ENCODE results near the gene ADGRG6.
A peak's percentile ranks its signal among the peaks of the same experiment; 100 is the strongest.

ADGRG6 gene

DNA sequence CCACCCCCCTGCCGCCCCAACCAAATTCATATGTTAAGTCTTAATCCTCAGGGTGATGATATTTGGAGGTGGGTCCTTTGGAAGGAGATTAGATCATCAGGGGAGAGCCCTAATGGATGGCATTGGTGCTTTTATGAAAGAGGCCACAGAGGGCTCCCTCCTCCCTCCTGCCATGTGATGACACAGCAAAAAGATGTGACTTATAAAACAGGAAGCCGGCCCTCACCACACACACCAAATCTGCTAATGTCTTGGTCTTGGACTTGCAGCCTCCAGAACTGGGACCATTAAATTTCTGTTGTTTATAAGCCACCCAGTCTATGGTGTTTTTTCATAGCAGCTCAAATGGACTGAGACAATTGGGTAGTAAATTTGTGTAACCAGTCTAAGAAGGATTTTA, 176.3 kb downstream of the ADGRG6 start:
- Histone ChIP-seq H3K4me1 (ENCODE audit: control insufficient read depth, insufficient read depth, low read length) (no peaks in the 10 kb centered on the region), H3K27ac (ENCODE audit: extremely low read depth, low read depth, low read length) (no peak overlapping the region), H3K36me3 (ENCODE audit: control insufficient read depth in 2 of 2, insufficient read depth in 1 of 2, low read length in 2 of 2) (no peaks in the 10 kb centered on the region), H3K9me3 (ENCODE audit: control insufficient read depth, insufficient read depth, low read depth, low read length) (no peaks in the 10 kb centered on the region), H3K4me3 (ENCODE audit: low read depth, low read length) (no peak overlapping the region)
- TF ChIP-seq ZNF670 (tag by site-specific recombination; IDR thresholded peaks at IDR 0.05; ENCODE audit: low read depth): no peak
- peak; percentile 59 for TF ChIP-seq SETDB1 (IDR thresholded peaks at IDR 0.05; ENCODE audit: insufficient read length, low read length)
- CTCF ChIA-PET: interaction anchor here (0.7 to 2.2 kb wide), 6 partner anchors 59 to 949 kb away, joined by 3 to 11 read pairs (median 4); no protein-coding TSS in a partner anchor
- POLR2A ChIA-PET: no interaction called here

DNA sequence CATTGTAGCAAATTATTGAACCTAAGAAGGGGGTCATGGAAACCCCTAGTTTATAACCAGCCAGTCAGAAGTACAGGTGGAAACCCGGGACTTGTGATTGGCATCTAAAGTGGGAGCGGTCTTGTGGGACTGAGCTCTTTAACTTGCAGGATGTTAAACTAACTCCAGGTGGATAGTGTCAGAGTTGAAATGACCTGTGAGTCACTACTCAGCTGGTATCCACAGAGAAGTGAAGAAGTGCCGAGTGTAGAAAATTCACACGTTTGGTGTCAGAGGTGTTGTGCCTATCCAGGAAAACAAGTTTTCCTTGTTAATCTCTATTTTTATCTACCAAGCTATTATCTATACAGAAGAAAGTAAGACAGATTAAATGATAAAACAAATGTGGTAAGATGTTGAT, 179.7 kb downstream of the ADGRG6 start:
- ChIA-PET POLR2A (no interaction called here), CTCF (interaction anchor here (0.7 to 1.4 kb wide), 3 partner anchors 19 to 85 kb away, joined by 3 to 4 read pairs (median 3); no protein-coding TSS in a partner anchor)
- H3K9me3 ChIP-seq (ENCODE audit: control insufficient read depth, insufficient read depth, low read depth, low read length): no peaks in the 10 kb centered on the region
- H3K36me3 ChIP-seq (ENCODE audit: control insufficient read depth in 2 of 2, insufficient read depth in 1 of 2, low read length in 2 of 2): no peaks in the 10 kb centered on the region
- TF ChIP-seq ZNF211 (tag by site-specific recombination; IDR thresholded peaks at IDR 0.05; ENCODE audit: low read depth): no peak
- TF ChIP-seq ZNF292 (tag by site-specific recombination; IDR thresholded peaks at IDR 0.05; ENCODE audit: borderline replicate concordance, low read depth): no peak
- TF ChIP-seq ZNF169 (tag by site-specific recombination; IDR thresholded peaks at IDR 0.05): no peak
- TF ChIP-seq ZNF155 (tag by site-specific recombination; IDR thresholded peaks at IDR 0.05): no peak
- TF ChIP-seq, protein P1, sequence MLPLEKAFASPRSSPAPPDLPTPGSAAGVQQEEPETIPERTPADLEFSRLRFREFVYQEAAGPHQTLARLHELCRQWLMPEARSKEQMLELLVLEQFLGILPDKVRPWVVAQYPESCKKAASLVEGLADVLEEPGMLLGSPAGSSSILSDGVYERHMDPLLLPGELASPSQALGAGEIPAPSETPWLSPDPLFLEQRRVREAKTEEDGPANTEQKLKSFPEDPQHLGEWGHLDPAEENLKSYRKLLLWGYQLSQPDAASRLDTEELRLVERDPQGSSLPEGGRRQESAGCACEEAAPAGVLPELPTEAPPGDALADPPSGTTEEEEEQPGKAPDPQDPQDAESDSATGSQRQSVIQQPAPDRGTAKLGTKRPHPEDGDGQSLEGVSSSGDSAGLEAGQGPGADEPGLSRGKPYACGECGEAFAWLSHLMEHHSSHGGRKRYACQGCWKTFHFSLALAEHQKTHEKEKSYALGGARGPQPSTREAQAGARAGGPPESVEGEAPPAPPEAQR (tag by site-specific recombination; IDR thresholded peaks at IDR 0.05): no peak
- no peak for TF ChIP-seq ZNF146 (tag by site-specific recombination; IDR thresholded peaks at IDR 0.05)
- TF ChIP-seq ZSCAN30 (tag by site-specific recombination; IDR thresholded peaks at IDR 0.05): no peak
- no peak for TF ChIP-seq ZFP3 (tag by site-specific recombination; IDR thresholded peaks at IDR 0.05; ENCODE audit: low read depth)
- TF ChIP-seq ZNF157 (tag by site-specific recombination; IDR thresholded peaks at IDR 0.05): no peak
- TF ChIP-seq ZFP41 (tag by site-specific recombination; IDR thresholded peaks at IDR 0.05; ENCODE audit: borderline replicate concordance): no peak
- TF ChIP-seq ZNF529 (tag by site-specific recombination; IDR thresholded peaks at IDR 0.05; ENCODE audit: insufficient replicate concordance): no peak
- no peak for TF ChIP-seq ZNF140 (tag by site-specific recombination; IDR thresholded peaks at IDR 0.05)
- no peak for TF ChIP-seq ZNF747 (tag by site-specific recombination; IDR thresholded peaks at IDR 0.05)
- no peak for TF ChIP-seq MYNN (tag by site-specific recombination; IDR thresholded peaks at IDR 0.05; ENCODE audit: borderline replicate concordance)
- no peak for TF ChIP-seq YY1 (tag by site-specific recombination; IDR thresholded peaks at IDR 0.05)
- TF ChIP-seq ZNF707 (tag by site-specific recombination; IDR thresholded peaks at IDR 0.05): no peak
- H3K27ac ChIP-seq (ENCODE audit: extremely low read depth, low read depth, low read length): no peak overlapping the region
- no peak overlapping the region for H3K4me3 ChIP-seq (ENCODE audit: low read depth, low read length)
- no peaks in the 10 kb centered on the region for H3K4me1 ChIP-seq (ENCODE audit: control insufficient read depth, insufficient read depth, low read length)

- POLR2A ChIA-PET: no interaction called here
- CTCF ChIA-PET: interaction anchor here (1.4 kb wide), 1 partner anchor 84 kb away, joined by 4 read pairs; no protein-coding TSS in a partner anchor
- TF ChIP-seq ZNF548 (tag by site-specific recombination; IDR thresholded peaks at IDR 0.05) (no peak), ZNF214 (tag by site-specific recombination; IDR thresholded peaks at IDR 0.05; ENCODE audit: borderline replicate concordance) (no peak), ZNF133 (tag by site-specific recombination; IDR thresholded peaks at IDR 0.05) (no peak)
- TF ChIP-seq, protein P2, sequence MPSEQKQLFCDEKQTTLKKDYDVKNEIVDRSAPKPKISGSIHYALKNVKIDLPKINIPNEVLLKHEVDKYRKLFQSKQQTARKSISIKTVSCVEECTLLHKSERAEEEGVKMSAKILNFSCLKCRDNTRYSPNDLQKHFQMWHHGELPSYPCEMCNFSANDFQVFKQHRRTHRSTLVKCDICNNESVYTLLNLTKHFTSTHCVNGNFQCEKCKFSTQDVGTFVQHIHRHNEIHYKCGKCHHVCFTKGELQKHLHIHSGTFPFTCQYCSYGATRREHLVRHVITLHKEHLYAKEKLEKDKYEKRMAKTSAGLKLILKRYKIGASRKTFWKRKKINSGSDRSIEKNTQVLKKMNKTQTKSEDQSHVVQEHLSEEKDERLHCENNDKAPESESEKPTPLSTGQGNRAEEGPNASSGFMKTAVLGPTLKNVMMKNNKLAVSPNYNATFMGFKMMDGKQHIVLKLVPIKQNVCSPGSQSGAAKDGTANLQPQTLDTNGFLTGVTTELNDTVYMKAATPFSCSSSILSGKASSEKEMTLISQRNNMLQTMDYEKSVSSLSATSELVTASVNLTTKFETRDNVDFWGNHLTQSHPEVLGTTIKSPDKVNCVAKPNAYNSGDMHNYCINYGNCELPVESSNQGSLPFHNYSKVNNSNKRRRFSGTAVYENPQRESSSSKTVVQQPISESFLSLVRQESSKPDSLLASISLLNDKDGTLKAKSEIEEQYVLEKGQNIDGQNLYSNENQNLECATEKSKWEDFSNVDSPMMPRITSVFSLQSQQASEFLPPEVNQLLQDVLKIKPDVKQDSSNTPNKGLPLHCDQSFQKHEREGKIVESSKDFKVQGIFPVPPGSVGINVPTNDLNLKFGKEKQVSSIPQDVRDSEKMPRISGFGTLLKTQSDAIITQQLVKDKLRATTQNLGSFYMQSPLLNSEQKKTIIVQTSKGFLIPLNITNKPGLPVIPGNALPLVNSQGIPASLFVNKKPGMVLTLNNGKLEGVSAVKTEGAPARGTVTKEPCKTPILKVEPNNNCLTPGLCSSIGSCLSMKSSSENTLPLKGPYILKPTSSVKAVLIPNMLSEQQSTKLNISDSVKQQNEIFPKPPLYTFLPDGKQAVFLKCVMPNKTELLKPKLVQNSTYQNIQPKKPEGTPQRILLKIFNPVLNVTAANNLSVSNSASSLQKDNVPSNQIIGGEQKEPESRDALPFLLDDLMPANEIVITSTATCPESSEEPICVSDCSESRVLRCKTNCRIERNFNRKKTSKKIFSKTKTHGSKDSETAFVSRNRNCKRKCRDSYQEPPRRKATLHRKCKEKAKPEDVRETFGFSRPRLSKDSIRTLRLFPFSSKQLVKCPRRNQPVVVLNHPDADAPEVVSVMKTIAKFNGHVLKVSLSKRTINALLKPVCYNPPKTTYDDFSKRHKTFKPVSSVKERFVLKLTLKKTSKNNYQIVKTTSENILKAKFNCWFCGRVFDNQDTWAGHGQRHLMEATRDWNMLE (tag by site-specific recombination; conservative IDR thresholded peaks at IDR 0.05; ENCODE audit: low read depth): no peak
- TF ChIP-seq, protein P3, sequence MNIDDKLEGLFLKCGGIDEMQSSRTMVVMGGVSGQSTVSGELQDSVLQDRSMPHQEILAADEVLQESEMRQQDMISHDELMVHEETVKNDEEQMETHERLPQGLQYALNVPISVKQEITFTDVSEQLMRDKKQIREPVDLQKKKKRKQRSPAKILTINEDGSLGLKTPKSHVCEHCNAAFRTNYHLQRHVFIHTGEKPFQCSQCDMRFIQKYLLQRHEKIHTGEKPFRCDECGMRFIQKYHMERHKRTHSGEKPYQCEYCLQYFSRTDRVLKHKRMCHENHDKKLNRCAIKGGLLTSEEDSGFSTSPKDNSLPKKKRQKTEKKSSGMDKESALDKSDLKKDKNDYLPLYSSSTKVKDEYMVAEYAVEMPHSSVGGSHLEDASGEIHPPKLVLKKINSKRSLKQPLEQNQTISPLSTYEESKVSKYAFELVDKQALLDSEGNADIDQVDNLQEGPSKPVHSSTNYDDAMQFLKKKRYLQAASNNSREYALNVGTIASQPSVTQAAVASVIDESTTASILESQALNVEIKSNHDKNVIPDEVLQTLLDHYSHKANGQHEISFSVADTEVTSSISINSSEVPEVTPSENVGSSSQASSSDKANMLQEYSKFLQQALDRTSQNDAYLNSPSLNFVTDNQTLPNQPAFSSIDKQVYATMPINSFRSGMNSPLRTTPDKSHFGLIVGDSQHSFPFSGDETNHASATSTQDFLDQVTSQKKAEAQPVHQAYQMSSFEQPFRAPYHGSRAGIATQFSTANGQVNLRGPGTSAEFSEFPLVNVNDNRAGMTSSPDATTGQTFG (tag by site-specific recombination; IDR thresholded peaks at IDR 0.05; ENCODE audit: borderline replicate concordance): no peak
These were observed 180.4 kb downstream of the ADGRG6 start for GRCh38 chr6:142482249-142482648.

More at GRCh38 chr6:142482249-142482648, 180.4 kb downstream of the ADGRG6 start:
- no peak overlapping the region for H3K27ac ChIP-seq (ENCODE audit: extremely low read depth, low read depth, low read length)
- H3K9me3 ChIP-seq (ENCODE audit: control insufficient read depth, insufficient read depth, low read depth, low read length): no peaks in the 10 kb centered on the region
- no peaks in the 10 kb centered on the region for H3K4me1 ChIP-seq (ENCODE audit: control insufficient read depth, insufficient read depth, low read length)
- no peak overlapping the region for H3K4me3 ChIP-seq (ENCODE audit: low read depth, low read length)
- no peaks in the 10 kb centered on the region for H3K36me3 ChIP-seq (ENCODE audit: control insufficient read depth in 2 of 2, insufficient read depth in 1 of 2, low read length in 2 of 2)
